GM19452 (cell line): ENCODE measurements around the gene GALR2.
"Not testable (repeated sequence)": the region's sequence is repeated elsewhere in the genome, so short reads cannot be mapped to it uniquely, and the experiment has no call there.

Experiments used
- ATAC-seq: cut with Tn5 transposase; IDR thresholded peaks from one replicate; pipeline ENCODE4 v1.9.1; 2021; ENCODE audit not compliant: unreplicated experiment

Gene GALR2

GRCh38 chr17:76049836-76050537, 24.6 kb upstream of the GALR2 start:
- ATAC-seq = no peak

- ATAC-seq = no peak
Observed at GRCh38 chr17:76050538-76051467, 23.8 kb upstream of the GALR2 start.

- no peak for ATAC-seq
Observed at GRCh38 chr17:76051561-76051960, 23.0 kb upstream of the GALR2 start.

GRCh38 chr17:76053246-76054111, 21.1 kb upstream of the GALR2 start:
- no peak for ATAC-seq

GRCh38 chr17:76054112-76054476, 20.5 kb upstream of the GALR2 start:
- no peak for ATAC-seq

GRCh38 chr17:76056882-76057281, 17.7 kb upstream of the GALR2 start:
- ATAC-seq = no peak

- ATAC-seq = not testable (repeated sequence)
Observed at GRCh38 chr17:76058264-76058663, 16.3 kb upstream of the GALR2 start.

GRCh38 chr17:76063875-76064546, 10.6 kb upstream of the GALR2 start:
- ATAC-seq = no peak

GRCh38 chr17:76065775-76066174, 8.8 kb upstream of the GALR2 start:
- no peak for ATAC-seq

- ATAC-seq = no peak
Observed at GRCh38 chr17:76071531-76072147, 2.9 kb upstream of the GALR2 start.

- peak; percentile 80 for ATAC-seq
Observed at GRCh38 chr17:76072148-76072858, 2.3 kb upstream of the GALR2 start, which contains the start of gene SRP68. Gene SRP68 (minus strand): TSS chr17:76072517. CDS start chr17:76072491, 26 bp downstream.

GRCh38 chr17:76075364-76076145, 974 bp downstream of the GALR2 start:
- ATAC-seq = no peak

GRCh38 chr17:76076146-76076764, 1.7 kb downstream of the GALR2 start:
- ATAC-seq = no peak

- no peak for ATAC-seq
Observed at GRCh38 chr17:76076765-76077583, 2.4 kb downstream of the GALR2 start.

- no peak for ATAC-seq
Observed at GRCh38 chr17:76077584-76078110, 3.1 kb downstream of the GALR2 start.

GRCh38 chr17:76078370-76078769, 3.8 kb downstream of the GALR2 start:
- ATAC-seq = not testable (repeated sequence)

- no peak for ATAC-seq
Observed at GRCh38 chr17:76078860-76079534, 4.4 kb downstream of the GALR2 start, which contains the start of gene ZACN. Gene ZACN (plus strand): TSS chr17:76079182. CDS start chr17:76079265, 83 bp downstream.
